Measurements from ENCODE around the gene MMADHC.

- no peak for TF ChIP-seq CTCF (conservative IDR thresholded peaks at IDR 0.05 in 1 of 2, IDR thresholded peaks at IDR 0.05 in 1 of 2; ENCODE audit: extremely low read depth in 1 of 2, insufficient read depth in 1 of 2, low read depth in 1 of 2, low read length in 2 of 2)
- no peak for TF ChIP-seq EZH2 (IDR thresholded peaks at IDR 0.05; ENCODE audit: borderline replicate concordance, low read length)
Observed at GRCh38 chr2:149586063-149586462, 1.5 kb downstream of the MMADHC start.

Measured in mammary epithelial cell (primary cell).